HG03432 (cell line): Measurements from ENCODE around the gene MYO3B.
"Not testable (repeated sequence)": the region's sequence is repeated elsewhere in the genome, so short reads cannot be mapped to it uniquely, and the experiment has no call there.

ENCODE experiments used
- ATAC-seq: cut with Tn5 transposase; IDR thresholded peaks from one replicate; pipeline ENCODE4 v1.9.1; 2021; ENCODE audit warnings: mild to moderate bottlenecking, moderate library complexity; ENCODE audit not compliant: unreplicated experiment

Gene MYO3B

DNA sequence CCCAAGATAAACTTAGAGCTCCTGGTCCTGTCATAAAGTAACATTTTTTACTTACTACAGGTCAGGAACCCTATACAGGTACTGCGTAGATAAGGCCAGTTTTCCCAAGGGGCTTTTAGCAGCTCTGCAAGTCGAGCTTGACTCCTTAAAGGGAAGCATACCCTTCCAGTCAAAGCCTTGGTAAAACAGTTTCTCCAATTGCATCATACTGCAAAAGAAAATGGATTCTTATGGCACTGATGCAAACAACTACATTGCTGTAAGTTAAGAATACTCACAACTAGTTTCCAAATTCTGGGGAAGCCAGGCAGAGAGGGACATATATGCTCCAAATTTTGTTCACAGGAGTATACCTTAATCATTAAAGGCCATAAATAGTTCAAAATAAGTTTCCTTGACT is 31.0 kb downstream of the MYO3B start:
- ATAC-seq: no peak

DNA sequence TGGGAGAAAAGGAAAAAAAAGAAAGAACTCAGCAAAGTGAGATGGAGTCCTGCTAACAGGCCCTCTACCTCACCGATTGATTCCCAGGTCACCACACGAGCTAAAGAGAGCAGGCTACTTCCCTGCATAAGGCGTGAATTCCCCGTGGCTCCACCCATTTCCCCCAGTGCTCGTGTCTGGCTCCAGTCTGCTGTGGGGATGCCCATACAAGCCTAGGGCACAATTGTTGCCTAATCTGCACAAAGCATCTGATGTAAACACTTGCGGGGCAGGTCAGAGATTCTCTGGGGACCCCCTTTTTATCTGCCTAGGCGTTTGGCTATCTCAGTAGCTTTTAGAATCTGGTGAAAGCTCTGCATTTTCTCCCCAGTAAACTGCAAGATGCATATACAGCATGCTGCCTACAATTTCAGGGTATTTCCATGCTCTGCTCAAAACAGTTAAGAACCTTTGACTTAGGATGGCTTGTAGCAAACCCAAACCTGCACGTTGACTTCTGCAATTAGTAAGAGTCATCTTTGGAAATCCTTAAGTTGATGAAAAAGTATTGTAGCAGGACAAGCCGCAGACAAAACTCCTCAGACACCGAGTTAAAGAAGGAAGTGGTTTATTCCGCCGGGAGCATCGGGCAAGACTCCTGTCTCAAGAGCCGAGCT is 34.8 kb downstream of the MYO3B start:
- peak; percentile 42 for ATAC-seq

DNA sequence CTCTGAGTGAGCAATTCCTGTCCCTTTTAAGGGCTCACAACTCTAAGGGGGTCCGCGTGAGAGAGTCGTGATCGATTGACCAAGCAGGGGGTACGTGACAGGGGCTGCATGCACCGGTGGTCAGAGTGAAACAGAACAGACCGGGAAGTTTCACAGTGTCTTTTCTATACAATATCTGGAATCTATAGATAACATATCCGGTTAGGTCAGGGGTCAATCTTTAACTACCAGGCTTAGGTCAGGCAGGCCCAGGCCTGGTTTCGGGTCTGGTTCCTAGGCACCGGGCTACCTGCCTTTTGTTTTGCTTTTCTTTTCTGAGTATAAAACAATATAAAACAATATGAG is 35.3 kb downstream of the MYO3B start:
- ATAC-seq: not testable (repeated sequence)

DNA sequence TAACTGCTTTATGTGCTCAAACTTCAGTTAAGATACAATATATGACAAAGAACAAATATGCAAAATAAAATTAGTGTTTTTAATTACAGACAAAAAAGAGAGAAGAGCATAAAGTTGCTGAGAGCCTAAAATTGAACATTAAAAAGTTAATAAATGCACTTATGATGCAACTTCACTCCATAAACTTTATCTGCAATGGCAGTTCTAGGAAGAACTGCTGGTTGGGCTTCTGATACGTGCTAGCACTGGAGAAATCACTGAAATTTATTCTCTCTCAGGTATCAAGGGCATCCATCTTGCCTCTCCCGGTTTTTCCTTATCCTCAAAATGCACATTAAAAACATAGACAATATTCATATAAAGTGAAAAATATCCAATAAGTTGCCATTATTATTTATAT is 35.7 kb downstream of the MYO3B start:
- no peak for ATAC-seq

DNA sequence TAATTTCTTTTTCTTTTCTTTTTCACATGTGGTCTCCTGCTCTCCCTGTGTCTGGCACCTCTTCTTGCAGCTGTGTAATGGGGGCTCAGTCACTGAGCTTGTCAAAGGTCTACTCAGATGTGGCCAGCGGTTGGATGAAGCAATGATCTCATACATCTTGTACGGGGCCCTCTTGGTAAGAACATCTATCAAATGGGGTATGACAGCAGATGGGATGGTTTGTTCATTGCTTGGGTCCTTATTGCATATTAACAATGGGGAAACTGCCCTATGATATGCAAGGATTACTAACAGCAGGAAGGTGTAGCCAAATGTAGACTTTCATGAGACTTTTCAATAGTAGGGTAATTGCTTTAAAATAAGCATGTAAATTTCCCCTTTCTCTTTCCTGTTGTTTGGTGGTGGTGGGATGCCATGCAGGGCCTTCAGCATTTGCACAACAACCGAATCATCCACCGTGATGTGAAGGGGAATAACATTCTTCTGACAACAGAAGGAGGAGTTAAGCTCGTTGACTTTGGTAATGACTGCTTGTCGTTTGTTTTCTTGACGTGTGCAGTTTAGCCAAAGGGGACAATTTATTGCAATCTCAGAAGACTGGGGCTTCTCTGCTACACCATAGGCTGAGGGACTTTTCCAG is 36.5 kb downstream of the MYO3B start:
- no peak for ATAC-seq

DNA sequence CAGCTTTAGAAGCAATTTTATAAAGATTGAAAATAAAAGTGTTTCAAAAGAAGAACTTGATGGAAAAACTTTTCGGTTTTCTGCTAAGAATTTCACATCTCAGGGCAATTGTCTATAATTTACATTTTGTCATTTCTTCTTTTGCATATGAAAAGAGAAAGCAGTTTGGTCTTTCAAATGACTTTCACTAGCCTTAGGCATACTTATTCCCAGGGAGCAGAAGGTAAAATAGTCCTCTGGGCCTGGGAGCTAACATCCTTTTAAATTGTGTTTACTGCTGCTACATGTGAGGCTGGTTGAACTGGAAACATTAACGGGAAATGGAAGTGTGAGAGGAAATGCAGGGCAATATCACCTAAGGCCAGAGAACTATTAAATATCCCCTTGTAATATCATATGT is 37.1 kb downstream of the MYO3B start:
- no peak for ATAC-seq

DNA sequence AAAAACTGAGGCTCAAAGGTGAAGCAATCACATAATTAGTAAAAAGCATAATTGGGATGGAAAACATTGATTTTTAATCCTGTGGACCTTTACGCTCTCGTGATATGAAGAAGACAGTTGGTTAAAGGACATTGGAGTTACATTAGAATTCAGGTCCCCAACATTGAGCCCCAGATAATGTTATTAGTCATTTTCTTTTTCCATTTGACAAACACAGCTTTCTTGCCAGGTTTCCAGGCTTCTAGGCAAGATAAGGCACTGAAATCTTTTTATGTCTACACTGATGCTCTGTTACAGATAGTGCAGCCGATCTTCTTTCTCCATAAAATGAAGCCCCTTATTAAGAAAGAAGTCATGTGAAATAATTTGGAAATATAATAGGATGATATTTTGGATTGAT is 38.5 kb downstream of the MYO3B start:
- ATAC-seq: no peak

DNA sequence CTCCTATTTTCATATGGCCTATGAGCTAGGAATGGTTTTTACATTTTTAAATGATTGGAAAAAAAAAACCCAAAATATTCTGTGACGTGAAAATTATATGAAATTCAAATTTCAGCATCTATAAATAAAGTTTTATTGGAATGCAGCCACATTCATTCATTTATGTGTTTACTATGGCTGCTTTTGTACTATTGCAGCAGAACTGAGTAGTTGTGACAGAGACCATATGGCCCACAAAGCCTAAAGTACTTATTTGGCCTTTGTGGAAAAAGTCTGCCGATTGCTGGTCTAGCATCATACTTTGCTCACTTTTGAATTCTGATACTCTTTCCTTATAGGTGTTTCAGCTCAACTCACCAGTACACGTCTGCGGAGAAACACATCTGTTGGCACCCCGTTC is 39.0 kb downstream of the MYO3B start:
- ATAC-seq: no peak

DNA sequence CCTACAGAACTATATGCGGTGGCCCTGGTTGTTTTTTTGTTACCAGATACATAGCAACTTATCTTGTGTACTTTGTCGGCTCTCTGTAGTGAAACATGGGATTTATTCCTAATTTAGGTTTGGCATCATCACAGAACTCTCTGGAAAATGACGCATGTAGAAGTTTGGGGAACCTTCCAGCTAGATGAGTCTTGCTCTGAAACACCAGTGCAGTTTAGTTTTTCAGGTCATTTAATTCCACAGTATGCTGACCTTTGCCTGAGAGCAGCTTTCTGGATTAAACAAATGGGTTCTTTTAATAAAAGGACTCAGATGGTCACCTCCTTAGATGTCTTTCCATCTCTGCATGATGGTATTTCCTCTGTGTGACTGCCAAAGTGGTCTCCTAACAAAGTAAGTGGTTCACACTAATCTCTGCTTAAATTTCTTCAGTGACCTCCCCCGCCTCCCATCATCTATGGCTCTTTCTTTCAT is 39.9 kb downstream of the MYO3B start:
- no peak for ATAC-seq

DNA sequence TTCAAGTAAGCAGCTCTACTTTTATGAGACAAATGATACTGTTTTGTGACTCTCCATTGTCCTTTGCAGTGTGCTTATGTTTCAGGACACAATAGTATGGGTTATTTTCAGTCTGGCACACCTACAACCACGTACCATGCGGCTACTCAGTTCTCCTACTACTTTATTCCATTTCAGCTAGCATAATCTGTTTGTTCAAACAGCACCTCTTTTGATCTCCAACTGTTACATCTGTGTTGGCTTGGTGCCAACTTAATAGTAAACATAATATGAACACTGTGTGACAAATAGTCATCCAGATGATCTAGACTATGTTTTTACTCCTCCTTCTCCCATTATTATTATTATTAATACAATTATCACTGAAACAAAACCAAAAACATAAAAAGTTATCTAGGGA is 40.5 kb downstream of the MYO3B start:
- no peak for ATAC-seq

DNA sequence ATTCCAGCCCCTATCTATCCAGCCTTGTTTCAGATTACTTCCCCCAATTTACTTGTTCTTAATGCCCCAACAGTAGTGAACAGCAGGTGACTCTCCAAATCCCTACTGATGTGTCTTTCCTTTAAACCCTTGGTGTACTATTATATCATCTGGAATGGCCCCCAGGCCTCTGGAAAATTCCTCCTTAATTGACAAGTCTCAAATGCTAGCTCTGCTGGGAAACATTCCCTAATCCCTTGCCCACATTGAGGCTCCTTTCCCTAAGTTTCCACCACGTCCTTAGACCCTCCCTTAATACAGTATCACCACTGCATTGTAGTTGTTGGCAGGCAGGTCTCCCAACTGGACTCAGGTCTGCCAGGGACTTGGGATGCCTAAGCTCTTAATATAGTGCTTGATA is 41.0 kb downstream of the MYO3B start:
- no peak for ATAC-seq

DNA sequence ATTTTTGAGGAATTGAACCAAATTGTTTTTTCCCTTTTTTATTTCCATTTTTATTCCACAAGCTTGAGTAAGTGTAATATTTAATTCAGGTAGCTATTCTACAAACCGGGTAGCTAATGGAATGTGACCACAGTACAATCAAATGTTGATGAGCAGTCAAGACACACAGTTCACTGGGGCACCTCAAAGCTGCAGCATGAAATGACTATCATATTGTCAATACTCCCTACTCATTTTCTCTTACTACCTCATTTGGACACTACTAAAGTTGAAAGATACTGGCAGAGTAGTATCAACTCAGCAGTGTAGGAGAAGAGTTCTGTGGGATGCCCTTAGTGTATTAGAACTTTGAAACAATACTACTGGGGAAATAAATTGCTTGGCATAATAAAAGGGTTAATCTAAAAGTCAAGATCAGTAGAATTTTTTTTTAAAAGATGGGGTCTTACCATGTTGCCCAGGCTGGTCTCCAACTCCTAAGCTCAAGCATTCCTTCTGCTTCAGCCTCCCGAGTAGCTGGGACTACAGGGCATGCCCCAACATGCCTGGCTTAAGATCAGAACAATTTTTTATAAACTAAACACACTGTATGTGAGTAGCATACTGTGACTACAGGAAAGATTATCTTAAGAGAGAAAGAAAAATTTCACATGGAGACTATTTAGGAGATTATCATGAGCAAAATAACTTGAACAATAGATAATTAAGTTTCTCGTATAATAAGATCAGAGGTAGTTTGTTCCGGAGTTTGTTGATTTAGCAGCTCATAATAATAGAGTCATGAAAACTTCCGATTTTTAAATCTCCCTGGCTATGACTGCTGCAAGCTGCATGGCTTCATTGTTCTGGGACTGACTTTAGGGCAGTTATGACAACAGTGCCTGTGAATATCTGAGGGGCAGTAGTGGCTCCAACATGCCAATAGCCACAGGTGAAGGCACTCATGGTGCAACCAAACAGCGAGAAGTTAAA is 43.7 kb downstream of the MYO3B start:
- no peak for ATAC-seq

DNA sequence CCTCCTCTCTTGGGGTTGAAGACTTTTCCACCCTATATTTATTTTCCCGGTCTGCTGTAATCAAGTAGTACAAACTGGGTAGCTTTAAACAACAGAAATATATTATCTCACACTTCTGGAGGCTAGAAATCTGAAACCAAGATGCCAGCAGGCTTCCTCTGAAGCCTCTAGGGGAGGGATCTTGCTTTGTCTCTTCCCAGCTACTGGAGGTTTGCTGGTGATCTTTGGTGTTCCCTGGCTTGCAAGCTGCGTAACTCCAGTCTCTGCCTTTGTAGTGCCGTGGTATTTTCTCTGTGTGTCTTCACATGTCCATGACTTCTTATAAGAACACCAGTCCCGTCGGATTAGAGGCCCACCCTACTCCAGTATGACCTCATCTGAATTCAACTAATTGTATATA is 44.4 kb downstream of the MYO3B start:
- no peak for ATAC-seq

DNA sequence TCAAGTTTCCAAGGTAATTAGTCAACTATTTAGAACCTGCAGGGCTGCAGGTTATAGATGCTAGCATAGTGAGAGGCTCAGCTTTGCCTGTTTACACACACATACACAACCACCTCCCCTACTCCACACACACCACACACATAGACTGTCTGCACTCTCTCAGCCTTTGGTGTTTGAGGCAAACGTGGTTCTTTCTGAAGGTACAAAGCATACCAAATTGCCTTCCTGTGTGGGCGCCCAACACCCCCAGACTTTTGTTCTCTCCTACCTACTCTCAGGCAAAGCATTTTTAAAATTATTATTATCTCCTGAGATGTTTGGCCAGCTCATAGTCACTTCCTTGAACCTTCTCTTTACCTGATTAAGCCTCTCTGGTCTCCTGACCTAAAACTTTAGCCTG is 44.9 kb downstream of the MYO3B start:
- no peak for ATAC-seq

DNA sequence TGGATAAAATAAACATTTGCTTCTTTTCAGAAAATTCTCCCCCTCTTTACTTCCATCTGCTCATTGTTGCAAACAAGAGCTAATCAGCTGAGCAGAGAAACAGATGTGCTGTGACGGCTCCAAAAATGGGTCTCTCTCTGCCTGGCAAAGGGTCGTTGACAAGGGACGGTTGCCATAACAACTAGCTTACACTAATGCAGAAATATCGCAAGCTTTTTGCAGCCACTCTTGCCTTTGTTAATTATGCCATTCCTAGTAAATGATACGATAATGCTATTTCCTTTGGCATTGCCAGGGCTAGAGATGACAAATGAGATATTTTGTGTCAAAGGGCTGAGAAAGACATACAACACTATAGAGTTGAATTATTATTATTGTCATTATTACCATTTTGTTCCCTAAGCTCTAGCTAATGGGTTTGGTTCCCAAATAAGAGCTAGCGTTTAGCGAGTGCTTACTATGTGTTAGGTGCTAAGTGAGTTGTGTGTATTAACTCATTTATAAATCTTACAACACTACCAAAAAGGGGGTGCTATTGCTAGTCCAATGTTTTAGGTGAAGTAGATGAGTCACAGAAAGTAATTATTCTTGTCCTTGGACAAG is 46.8 kb downstream of the MYO3B start:
- ATAC-seq: no peak

DNA sequence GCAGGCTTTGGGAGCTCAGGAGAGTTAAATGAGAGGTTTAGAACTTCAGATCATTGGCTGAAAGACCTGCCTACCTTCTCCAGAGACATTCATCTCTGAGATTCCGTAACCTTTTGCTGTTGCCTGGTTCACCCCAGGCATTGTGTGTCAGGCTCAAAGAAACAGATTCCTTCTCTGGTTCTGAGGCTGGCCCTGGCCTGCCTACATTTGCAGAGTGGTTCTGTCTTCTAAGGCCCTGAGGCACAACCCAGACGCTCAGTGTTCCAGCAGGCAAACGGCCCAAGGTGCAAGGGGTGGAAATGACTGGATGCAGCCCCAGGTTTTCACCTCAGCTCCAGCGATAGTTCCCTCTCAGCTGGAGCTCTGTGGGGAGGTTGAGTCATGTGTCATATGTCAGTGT is 48.3 kb downstream of the MYO3B start:
- ATAC-seq: no peak

DNA sequence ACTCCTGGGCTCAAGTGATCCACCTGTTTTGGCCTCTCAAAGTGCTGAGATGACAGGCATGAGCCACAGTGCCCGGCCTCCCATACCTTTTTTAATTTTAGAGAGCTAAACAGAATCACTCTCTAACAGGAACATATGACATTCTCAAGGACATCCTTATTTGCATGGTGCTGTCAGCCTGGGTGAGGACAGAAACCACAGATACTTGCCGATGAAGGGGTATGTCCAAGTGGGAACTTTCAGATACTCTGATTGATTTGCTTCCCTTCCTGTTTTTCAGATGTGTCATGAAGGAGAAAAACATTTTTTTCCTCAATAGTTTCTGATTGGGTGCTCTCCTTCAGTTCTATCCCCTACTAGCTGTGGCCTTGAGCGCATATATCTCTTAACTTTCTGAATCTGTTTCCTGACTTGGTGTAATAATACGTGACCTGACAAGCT is 49.6 kb downstream of the MYO3B start:
- ATAC-seq: peak; percentile 88

DNA sequence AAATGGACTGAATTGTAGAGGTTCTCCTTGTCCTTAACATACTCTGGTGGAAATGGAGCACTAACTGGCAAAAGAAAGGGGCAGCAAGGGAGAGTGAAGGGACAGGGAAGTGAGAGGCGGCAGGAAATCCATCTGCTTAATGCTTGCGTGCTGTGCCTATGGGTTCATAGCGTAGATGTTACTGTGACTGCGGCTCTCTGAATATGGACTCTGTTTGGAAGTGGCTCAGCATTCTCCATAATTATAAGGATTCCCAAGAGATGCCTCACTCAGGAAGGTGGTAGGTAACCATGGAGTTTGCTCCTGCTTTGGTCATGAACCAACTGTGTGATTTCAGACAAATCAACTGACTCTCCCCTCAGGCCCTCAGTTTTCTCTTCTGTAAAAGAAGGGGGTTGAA is 50.0 kb downstream of the MYO3B start:
- ATAC-seq: peak; percentile 23

DNA sequence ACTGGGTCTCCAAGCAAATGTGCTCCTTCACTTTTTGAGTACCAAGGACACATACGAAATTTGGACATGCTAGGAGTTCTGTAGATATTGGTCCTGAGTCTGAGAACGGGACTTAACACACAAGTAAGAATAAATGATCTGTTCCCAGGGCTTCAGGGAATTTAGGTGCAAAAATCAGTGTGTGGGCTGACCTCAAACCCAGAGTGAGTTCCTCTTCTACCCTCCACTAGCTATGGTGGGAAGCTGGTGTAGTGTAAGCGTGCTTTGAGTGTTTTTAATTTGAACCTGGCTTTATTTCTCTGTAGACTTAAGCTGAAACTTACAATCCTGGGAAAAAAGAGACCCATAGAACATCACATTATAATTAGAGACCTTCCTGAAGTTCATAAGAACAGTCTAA is 50.5 kb downstream of the MYO3B start:
- ATAC-seq: no peak

DNA sequence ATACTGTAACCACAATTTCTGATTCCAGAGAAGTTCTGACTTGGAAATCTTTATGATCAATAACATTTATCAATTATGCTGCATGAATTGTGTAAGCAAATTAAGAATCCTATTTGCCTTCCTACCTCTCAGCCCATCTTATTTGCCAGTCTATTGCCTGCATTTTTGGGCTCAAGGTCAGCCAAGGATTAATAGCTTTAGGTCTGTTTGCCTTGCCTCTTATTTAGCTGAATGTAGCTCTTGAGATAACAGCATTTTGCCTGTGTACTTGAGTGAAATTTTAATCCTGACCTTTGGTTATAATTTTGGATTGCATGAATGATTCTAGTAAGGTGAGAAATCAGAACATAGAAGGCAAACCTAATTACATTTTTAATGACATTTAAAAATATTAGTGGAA is 51.2 kb downstream of the MYO3B start:
- no peak for ATAC-seq

DNA sequence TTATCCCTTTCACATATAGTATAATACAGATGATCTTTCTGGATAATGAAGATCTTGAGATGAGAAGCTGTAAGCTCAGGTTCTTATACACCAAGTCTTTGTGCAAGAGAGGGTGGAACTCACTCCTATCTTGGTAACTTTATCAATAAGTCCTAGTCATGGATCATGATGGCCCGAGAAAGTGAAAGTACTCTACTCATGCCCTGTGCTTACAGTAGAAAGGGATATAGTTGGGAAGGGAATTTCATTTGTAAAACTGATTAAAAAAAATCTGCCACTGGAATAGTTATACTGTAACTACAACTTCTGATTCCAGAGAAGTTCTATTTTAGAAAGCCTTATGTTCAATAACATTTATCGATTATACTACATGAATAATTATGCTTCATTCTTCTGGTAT is 51.8 kb downstream of the MYO3B start:
- no peak for ATAC-seq
